H1 (cell line): ENCODE measurements around the gene METTL2A. TPM values are rescaled to one million over a fixed set of nuclear protein-coding genes. Genes with fewer than 3 reads are reported as not detected.
"Not testable (repeated sequence)": the region's sequence is repeated elsewhere in the genome, so short reads cannot be mapped to it uniquely, and the experiment has no call there.

Experiments
- CTCF ChIA-PET: fragments of 300-600 bp; sonication (Branson Sonifier 250); formaldehyde crosslinking; loops from one replicate; lab custom pipeline; 2021; ENCODE audit not compliant: partially characterized antibody; lab: Charles Lee
- POLR2A ChIA-PET: fragments of 300-600 bp; sonication (Branson Sonifier 250); formaldehyde crosslinking; loops from one replicate; lab custom pipeline; 2021; ENCODE audit warnings: inconsistent platforms; ENCODE audit not compliant: partially characterized antibody; lab: Charles Lee
- DNase-seq, 2 experiments: peaks; one replicate each; pipeline versions ENCODE4 v3.0.0 to v3.0.0-alpha.2; 2010 to 2022; ENCODE audit warnings: low spot score in 2 of 2, low read depth in 1 of 2, mixed read lengths in 1 of 2
- FAIRE-seq: peaks from 2 replicates; lab custom pipeline; 2011; peaks lifted over from hg19 to GRCh38; lab: Jason Lieb, UNC
- H2AFZ ChIP-seq: 2 replicates; pipeline ENCODE4 v1.8.1; 2012; ENCODE audit warnings: low read length, inconsistent platforms
- H2AK5ac ChIP-seq: 2 replicates; pipeline ENCODE4 v1.6.1; 2013; ENCODE audit warnings: low read depth, low read length
- H2BK120ac ChIP-seq: replicated peaks from 2 replicates; pipeline ENCODE3; 2013; ENCODE audit warnings: low read depth, low read length, inconsistent platforms
- H2BK12ac ChIP-seq: 2 replicates; pipeline ENCODE4 v1.6.1; 2013; ENCODE audit warnings: low read depth, low read length
- H2BK15ac ChIP-seq: 2 replicates; pipeline ENCODE4 v1.6.1; 2013; ENCODE audit warnings: low read length
- H2BK20ac ChIP-seq: 2 replicates; pipeline ENCODE4 v1.6.1; 2013; ENCODE audit warnings: low read length
- H2BK5ac ChIP-seq: 2 replicates; pipeline ENCODE4 v1.6.1; 2013; ENCODE audit warnings: low read depth, low read length
- H3K14ac ChIP-seq: 2 replicates; pipeline ENCODE4 v1.6.1; 2013; ENCODE audit warnings: inconsistent platforms; ENCODE audit not compliant: insufficient read length
- H3K18ac ChIP-seq: 2 replicates; pipeline ENCODE4 v1.6.1; 2013; ENCODE audit warnings: low read length; ENCODE audit errors: extremely low read depth
- H3K23ac ChIP-seq: 2 replicates; pipeline ENCODE4 v1.6.1; 2013; ENCODE audit warnings: inconsistent platforms; ENCODE audit not compliant: insufficient read length
- H3K23me2 ChIP-seq: 2 replicates; pipeline ENCODE4 v1.6.1; 2013; ENCODE audit warnings: low read depth, low read length
- H3K27ac ChIP-seq: 2 replicates; pipeline ENCODE4 v1.6.1; 2011; ENCODE audit warnings: low read depth, low read length, inconsistent platforms
- H3K27me3 ChIP-seq, 4 experiments: replicated peaks in 1 of 4; 1 replicate in 1 of 4; 2 replicates in 3 of 4; pipeline versions ENCODE4 v1.6.1 to v1.8.1; 2011 to 2013; ENCODE audit warnings: low read length in 3 of 4, mild to moderate bottlenecking in 3 of 4, inconsistent platforms in 2 of 4, mixed read lengths in 2 of 4, moderate library complexity in 1 of 4; ENCODE audit not compliant: control insufficient read depth in 3 of 4, insufficient read depth in 3 of 4; ENCODE audit errors: extremely low read depth in 1 of 4
- H3K36me3 ChIP-seq, 4 experiments: 2 replicates each; pipeline versions ENCODE4 v1.6.1 to v1.8.1; 2011 to 2013; ENCODE audit warnings: mild to moderate bottlenecking in 4 of 4, low read length in 3 of 4, moderate library complexity in 2 of 4, control low read depth in 1 of 4, inconsistent platforms in 1 of 4; ENCODE audit not compliant: insufficient read depth in 4 of 4, control insufficient read depth in 2 of 4
- H3K4ac ChIP-seq: replicated peaks from 2 replicates; pipeline ENCODE3; 2013; ENCODE audit warnings: low read length, low read depth, mixed read lengths, inconsistent platforms; ENCODE audit not compliant: insufficient read length
- H3K4me1 ChIP-seq, 4 experiments: replicated peaks in 1 of 4; 1 replicate in 1 of 4; 2 replicates in 3 of 4; pipeline versions ENCODE4 v1.6.1 to v1.8.1; 2011 to 2013; ENCODE audit warnings: low read length in 3 of 4, inconsistent platforms in 2 of 4, mixed read lengths in 1 of 4; ENCODE audit not compliant: insufficient read depth in 4 of 4, control insufficient read depth in 3 of 4
- H3K4me2 ChIP-seq, 2 experiments: 2 replicates each; pipeline versions ENCODE4 v1.6.1 to v1.8.1; 2011 to 2013; ENCODE audit warnings: low read depth in 2 of 2, low read length in 2 of 2, control low read depth in 1 of 2, inconsistent platforms in 1 of 2, mild to moderate bottlenecking in 1 of 2; ENCODE audit not compliant: insufficient read depth in 1 of 2
- H3K4me3 ChIP-seq, 4 experiments: fragments of 200-600, 300-600 bp in 1 of 4; sonication (generic), shearing (Covaris generic), sonication (Bioruptor Twin) in 1 of 4; 2 replicates each; pipeline versions ENCODE4 v1.5.1 to v1.8.1; 2011 to 2016; ENCODE audit warnings: low read length in 4 of 4, low read depth in 3 of 4, control low read depth in 2 of 4, inconsistent platforms in 2 of 4, mild to moderate bottlenecking in 2 of 4, mixed read lengths in 1 of 4, moderate library complexity in 1 of 4; ENCODE audit not compliant: insufficient read depth in 2 of 4; ENCODE audit errors: extremely low read depth in 1 of 4
- H3K56ac ChIP-seq: replicated peaks from 2 replicates; pipeline ENCODE3; 2013; ENCODE audit warnings: low read depth, mild to moderate bottlenecking, mixed read lengths, low read length, inconsistent platforms; ENCODE audit not compliant: insufficient read length
- H3K79me1 ChIP-seq: 2 replicates; pipeline ENCODE4 v1.6.1; 2013; ENCODE audit warnings: low read depth, low read length, control low read depth
- H3K79me2 ChIP-seq, 2 experiments: 2 replicates each; pipeline versions ENCODE4 v1.6.1 to v1.8.1; 2012 to 2013; ENCODE audit warnings: low read length in 2 of 2, mild to moderate bottlenecking in 2 of 2, inconsistent platforms in 1 of 2; ENCODE audit not compliant: insufficient read depth in 2 of 2, control insufficient read depth in 1 of 2
- H3K9ac ChIP-seq, 4 experiments: replicated peaks in 1 of 4; 1 replicate in 1 of 4; 2 replicates in 3 of 4; pipeline versions ENCODE4 v1.6.1 to v1.8.1; 2011 to 2013; ENCODE audit warnings: low read depth in 3 of 4, low read length in 3 of 4, control low read depth in 2 of 4, mild to moderate bottlenecking in 2 of 4, moderate library complexity in 2 of 4, inconsistent platforms in 1 of 4; ENCODE audit errors: extremely low read depth in 1 of 4
- H3K9me3 ChIP-seq, 2 experiments: 2 replicates each; pipeline versions ENCODE4 v1.6.1 to v1.8.1; 2012 to 2013; ENCODE audit warnings: mild to moderate bottlenecking in 2 of 2, moderate library complexity in 2 of 2, control low read depth in 1 of 2, inconsistent platforms in 1 of 2, low read depth in 1 of 2, low read length in 1 of 2, mixed read lengths in 1 of 2; ENCODE audit not compliant: insufficient read depth in 2 of 2
- H4K20me1 ChIP-seq, 2 experiments: replicated peaks in 1 of 2; 2 replicates each; pipeline versions ENCODE3 to v1.8.1; 2011 to 2013; ENCODE audit warnings: inconsistent platforms in 2 of 2, low read length in 2 of 2, mild to moderate bottlenecking in 1 of 2; ENCODE audit not compliant: insufficient read depth in 2 of 2, control insufficient read depth in 1 of 2
- H4K5ac ChIP-seq: 2 replicates; pipeline ENCODE4 v1.6.1; 2013; ENCODE audit warnings: low read length, low read depth, mixed read lengths, inconsistent platforms; ENCODE audit not compliant: insufficient read length
- H4K8ac ChIP-seq: 2 replicates; pipeline ENCODE4 v1.8.0; 2013; ENCODE audit warnings: mild to moderate bottlenecking, moderate library complexity, low read length, inconsistent platforms; ENCODE audit not compliant: insufficient read depth; ENCODE audit errors: extremely low read depth
- H4K91ac ChIP-seq: replicated peaks from 2 replicates; pipeline ENCODE3; 2013; ENCODE audit warnings: low read length, mixed read lengths, inconsistent platforms; ENCODE audit not compliant: insufficient read length
- WGBS, 2 experiments: shearing (Covaris generic) in 1 of 2; methylation state at CpG; one replicate each; pipeline versions ENCODE4 v1.1.6 to v1.1.7; 2013 to 2015; ENCODE audit warnings: low lambda C conversion rate in 2 of 2, mixed read lengths in 2 of 2, inconsistent platforms in 1 of 2, low coverage in 1 of 2, missing lambda C conversion rate in 1 of 2; ENCODE audit not compliant: insufficient replicate concordance in 2 of 2, insufficient coverage in 1 of 2, insufficient read length in 1 of 2; ENCODE audit errors: extremely low coverage in 1 of 2, missing lambda C conversion rate in 1 of 2; 5-methylcytosine and 5-hydroxymethylcytosine counted together
- polyA plus RNA-seq, 7 experiments: library from polyadenylated mRNA; depleted of rRNA in 3 of 7; stranded (reverse) in 5 of 7; unstranded in 2 of 7; fragments of >200 nt in 5 of 7; fragments of 200-250 nt in 2 of 7; gene quantifications; 1 replicate in 5 of 7; 2 replicates in 1 of 7; 4 replicates in 1 of 7; pipeline versions ENCODE4 v1.2.1 to v1.2.3, GENCODE V29; 2011 to 2013; ENCODE audit warnings: missing spikeins in 2 of 7, mixed read lengths in 2 of 7
- total RNA-seq: library from RNA; stranded (reverse); fragmentation: NEBNext Ultra II Directional; extraction: Animal tissue kit (Norgen Biotek cat#: 25700); gene quantifications from 2 replicates; pipeline ENCODE4 v1.2.1, GENCODE V29; 2021

Gene METTL2A
- total and polyA plus RNA-seq, 2 of the 8 experiments (the other 6 are each of a cell fraction or from before 2014, with no cell fraction given) = 16.2 to 40.5 TPM

GRCh38 chr17:62435251-62435650 lies 11.6 kb downstream of the METTL2A start:
- H3K79me2 ChIP-seq, H3K18ac ChIP-seq, H3K23me2 ChIP-seq, CTCF ChIA-PET, H3K4ac ChIP-seq, H3K27ac ChIP-seq, POLR2A ChIA-PET, H3K4me2 ChIP-seq, DNase-seq, H3K4me3 ChIP-seq, H2AFZ ChIP-seq, H4K91ac ChIP-seq, H2BK5ac ChIP-seq, H3K79me1 ChIP-seq, H2AK5ac ChIP-seq, H2BK120ac ChIP-seq, FAIRE-seq, H3K9ac ChIP-seq, H2BK20ac ChIP-seq, H4K20me1 ChIP-seq, H3K56ac ChIP-seq, H3K23ac ChIP-seq, H2BK12ac ChIP-seq, H2BK15ac ChIP-seq, H4K8ac ChIP-seq, H3K27me3 ChIP-seq, H4K5ac ChIP-seq, H3K14ac ChIP-seq, H3K4me1 ChIP-seq, H3K9me3 ChIP-seq: not testable (repeated sequence)
- WGBS, 2 experiments = 94% methylated on average over 4 of the region's 4 CpGs; no CpG with 5 or more reads in 1 of the 2 experiments
- H3K36me3 ChIP-seq = peaks cover 0 to 23% (median 5%) of the 10 kb centered on the region in 4 experiments; a peak in 5 of 8 replicates

- H2AK5ac ChIP-seq = not testable (repeated sequence)
Measured at GRCh38 chr17:62441181-62441580, 17.5 kb downstream of the METTL2A start.

More at GRCh38 chr17:62441181-62441580, 17.5 kb downstream of the METTL2A start:
- H3K23me2 ChIP-seq, H3K4me1 ChIP-seq, H3K56ac ChIP-seq, H3K4me2 ChIP-seq, H4K20me1 ChIP-seq, H2BK12ac ChIP-seq, H4K5ac ChIP-seq, H2BK5ac ChIP-seq, CTCF ChIA-PET, H3K4ac ChIP-seq, H3K9me3 ChIP-seq, H3K27me3 ChIP-seq, POLR2A ChIA-PET, H3K27ac ChIP-seq, H2BK15ac ChIP-seq, H3K9ac ChIP-seq, H3K79me2 ChIP-seq, H3K4me3 ChIP-seq, H3K18ac ChIP-seq, H2BK20ac ChIP-seq, H4K8ac ChIP-seq, H2AFZ ChIP-seq, H4K91ac ChIP-seq, H3K23ac ChIP-seq, DNase-seq, FAIRE-seq, H3K79me1 ChIP-seq, H2BK120ac ChIP-seq, H3K14ac ChIP-seq: not testable (repeated sequence)
- peaks cover 2 to 45% (median 26%) of the 10 kb centered on the region in 4 experiments; a peak in 6 of 8 replicates for H3K36me3 ChIP-seq
- 93% methylated on average over 6 of the region's 6 CpGs; no CpG with 5 or more reads in 1 of the 2 experiments for WGBS, 2 experiments
